ENCODE data around the gene KIAA1217. TPM values are rescaled to one million over a fixed set of nuclear protein-coding genes. Genes with fewer than 3 reads are reported as not detected.

The KIAA1217 gene
- total RNA-seq, 4 donors from 2014 or later: 67.3 to 104 (median 89.8) TPM

- TF ChIP-seq POLR2A (IDR thresholded peaks at IDR 0.05): no peak
- TF ChIP-seq CTCF (IDR thresholded peaks at IDR 0.05): no peak
These were observed 31.3 kb upstream of the KIAA1217 start for GRCh38 chr10:24177636-24178035.

GRCh38 chr10:24180891-24181290 lies 28.0 kb upstream of the KIAA1217 start:
- no peak for DNase-seq
- Histone ChIP-seq H3K4me1 (peaks cover 13 to 24% of the 10 kb centered on the region in 2 donors), H3K4me3 (replicated peaks in 1 of 3) (no peak overlapping the region), H3K9me3 (no peaks in the 10 kb centered on the region), H3K27ac (no peak overlapping the region), H3K27me3 (no peaks in the 10 kb centered on the region), H3K36me3 (no peaks in the 10 kb centered on the region)
- intact Hi-C loops (cut with DNase I): no loop called here
- WGBS, 2 donors: 74 to 79% methylated on average over 2 of the region's 2 CpGs
- TF ChIP-seq CTCF (IDR thresholded peaks at IDR 0.05) (no peak), POLR2A (IDR thresholded peaks at IDR 0.05) (no peak)

More at GRCh38 chr10:24177636-24178035, 31.3 kb upstream of the KIAA1217 start:
- H3K4me3 ChIP-seq (replicated peaks in 1 of 3): no peak overlapping the region
- intact Hi-C loops (cut with DNase I): no loop called here
- H3K36me3 ChIP-seq: no peaks in the 10 kb centered on the region
- H3K27ac ChIP-seq: no peak overlapping the region
- no peak for DNase-seq
- no peaks in the 10 kb centered on the region for H3K9me3 ChIP-seq
- H3K27me3 ChIP-seq: no peaks in the 10 kb centered on the region
- H3K4me1 ChIP-seq: peaks cover 0 to 10% of the 10 kb centered on the region in 2 donors

GRCh38 chr10:24184455-24184854 lies 24.5 kb upstream of the KIAA1217 start:
- no peaks in the 10 kb centered on the region for H3K36me3 ChIP-seq
- H3K4me3 ChIP-seq (replicated peaks in 1 of 3): no peak overlapping the region
- TF ChIP-seq POLR2A (IDR thresholded peaks at IDR 0.05) (no peak), CTCF (IDR thresholded peaks at IDR 0.05) (no peak)
- intact Hi-C loops (cut with DNase I): no loop called here
- peaks cover 13 to 24% of the 10 kb centered on the region in 2 donors for H3K4me1 ChIP-seq
- peak overlapping the region in 1 of 3 donors; percentile 16 for H3K27ac ChIP-seq
- DNase-seq: no peak
- 83 to 100% methylated on average over 1 of the region's 1 CpG for WGBS, 2 donors
- H3K27me3 ChIP-seq: no peaks in the 10 kb centered on the region
- H3K9me3 ChIP-seq: no peaks in the 10 kb centered on the region

GRCh38 chr10:24193330-24193729 lies 15.6 kb upstream of the KIAA1217 start:
- Histone ChIP-seq H3K4me3 (replicated peaks in 1 of 3) (no peak overlapping the region), H3K36me3 (no peaks in the 10 kb centered on the region), H3K9me3 (no peaks in the 10 kb centered on the region), H3K27ac (no peak overlapping the region), H3K27me3 (no peaks in the 10 kb centered on the region), H3K4me1 (peaks cover 8 to 16% of the 10 kb centered on the region in 2 donors)
- intact Hi-C loops (cut with DNase I): loop anchor here (5.0 to 10.0 kb wide), 2 partner anchors 196 to 311 kb away; no protein-coding TSS in a partner anchor
- TF ChIP-seq CTCF (IDR thresholded peaks at IDR 0.05): no peak
- TF ChIP-seq POLR2A (IDR thresholded peaks at IDR 0.05): no peak
- no peak for DNase-seq
- WGBS, 2 donors: 92 to 96% methylated on average over 5 of the region's 5 CpGs

- intact Hi-C loops (cut with DNase I): loop anchor here (10.0 kb wide), 1 partner anchor 308 kb away; no protein-coding TSS in a partner anchor
- Histone ChIP-seq H3K9me3 (no peaks in the 10 kb centered on the region), H3K4me1 (peaks cover 17 to 36% of the 10 kb centered on the region in 2 donors), H3K27me3 (no peaks in the 10 kb centered on the region), H3K27ac (peak overlapping the region in 2 of 3 donors; percentile 62 to 71), H3K4me3 (replicated peaks in 1 of 3) (no peak overlapping the region), H3K36me3 (no peaks in the 10 kb centered on the region)
- TF ChIP-seq CTCF (IDR thresholded peaks at IDR 0.05): no peak
- no peak for TF ChIP-seq POLR2A (IDR thresholded peaks at IDR 0.05)
- WGBS, 2 donors: 78 to 88% methylated on average over 2 of the region's 2 CpGs
- no peak for DNase-seq
These were observed 11.7 kb upstream of the KIAA1217 start for GRCh38 chr10:24197263-24197662.

All from thyroid gland (tissue), 4 donors.